H1 (cell line): ENCODE measurements around the gene NDUFAF8. TPM values are rescaled to one million over a fixed set of nuclear protein-coding genes. Genes with fewer than 3 reads are reported as not detected.

ENCODE experiments used
- CTCF ChIA-PET: fragments of 300-600 bp; sonication (Branson Sonifier 250); formaldehyde crosslinking; loops from one replicate; lab custom pipeline; 2021; ENCODE audit not compliant: partially characterized antibody; lab: Charles Lee
- POLR2A ChIA-PET: fragments of 300-600 bp; sonication (Branson Sonifier 250); formaldehyde crosslinking; loops from one replicate; lab custom pipeline; 2021; ENCODE audit warnings: inconsistent platforms; ENCODE audit not compliant: partially characterized antibody; lab: Charles Lee
- DNase-seq, 2 experiments: peaks; one replicate each; pipeline versions ENCODE4 v3.0.0 to v3.0.0-alpha.2; 2010 to 2022; ENCODE audit warnings: low spot score in 2 of 2, low read depth in 1 of 2, mixed read lengths in 1 of 2
- FAIRE-seq: peaks from 2 replicates; lab custom pipeline; 2011; peaks lifted over from hg19 to GRCh38; lab: Jason Lieb, UNC
- H2AFZ ChIP-seq: 2 replicates; pipeline ENCODE4 v1.8.1; 2012; ENCODE audit warnings: low read length, inconsistent platforms
- H2AK5ac ChIP-seq: 2 replicates; pipeline ENCODE4 v1.6.1; 2013; ENCODE audit warnings: low read depth, low read length
- H2BK120ac ChIP-seq: replicated peaks from 2 replicates; pipeline ENCODE3; 2013; ENCODE audit warnings: low read depth, low read length, inconsistent platforms
- H2BK12ac ChIP-seq: 2 replicates; pipeline ENCODE4 v1.6.1; 2013; ENCODE audit warnings: low read depth, low read length
- H2BK15ac ChIP-seq: 2 replicates; pipeline ENCODE4 v1.6.1; 2013; ENCODE audit warnings: low read length
- H2BK20ac ChIP-seq: 2 replicates; pipeline ENCODE4 v1.6.1; 2013; ENCODE audit warnings: low read length
- H2BK5ac ChIP-seq: 2 replicates; pipeline ENCODE4 v1.6.1; 2013; ENCODE audit warnings: low read depth, low read length
- H3K14ac ChIP-seq: 2 replicates; pipeline ENCODE4 v1.6.1; 2013; ENCODE audit warnings: inconsistent platforms; ENCODE audit not compliant: insufficient read length
- H3K18ac ChIP-seq: 2 replicates; pipeline ENCODE4 v1.6.1; 2013; ENCODE audit warnings: low read length; ENCODE audit errors: extremely low read depth
- H3K23ac ChIP-seq: 2 replicates; pipeline ENCODE4 v1.6.1; 2013; ENCODE audit warnings: inconsistent platforms; ENCODE audit not compliant: insufficient read length
- H3K23me2 ChIP-seq: 2 replicates; pipeline ENCODE4 v1.6.1; 2013; ENCODE audit warnings: low read depth, low read length
- H3K27ac ChIP-seq: 2 replicates; pipeline ENCODE4 v1.6.1; 2011; ENCODE audit warnings: low read depth, low read length, inconsistent platforms
- H3K27me3 ChIP-seq, 4 experiments: replicated peaks in 1 of 4; 1 replicate in 1 of 4; 2 replicates in 3 of 4; pipeline versions ENCODE4 v1.6.1 to v1.8.1; 2011 to 2013; ENCODE audit warnings: low read length in 3 of 4, mild to moderate bottlenecking in 3 of 4, inconsistent platforms in 2 of 4, mixed read lengths in 2 of 4, moderate library complexity in 1 of 4; ENCODE audit not compliant: control insufficient read depth in 3 of 4, insufficient read depth in 3 of 4; ENCODE audit errors: extremely low read depth in 1 of 4
- H3K36me3 ChIP-seq, 4 experiments: 2 replicates each; pipeline versions ENCODE4 v1.6.1 to v1.8.1; 2011 to 2013; ENCODE audit warnings: mild to moderate bottlenecking in 4 of 4, low read length in 3 of 4, moderate library complexity in 2 of 4, control low read depth in 1 of 4, inconsistent platforms in 1 of 4; ENCODE audit not compliant: insufficient read depth in 4 of 4, control insufficient read depth in 2 of 4
- H3K4ac ChIP-seq: replicated peaks from 2 replicates; pipeline ENCODE3; 2013; ENCODE audit warnings: low read length, low read depth, mixed read lengths, inconsistent platforms; ENCODE audit not compliant: insufficient read length
- H3K4me1 ChIP-seq, 4 experiments: replicated peaks in 1 of 4; 1 replicate in 1 of 4; 2 replicates in 3 of 4; pipeline versions ENCODE4 v1.6.1 to v1.8.1; 2011 to 2013; ENCODE audit warnings: low read length in 3 of 4, inconsistent platforms in 2 of 4, mixed read lengths in 1 of 4; ENCODE audit not compliant: insufficient read depth in 4 of 4, control insufficient read depth in 3 of 4
- H3K4me2 ChIP-seq, 2 experiments: 2 replicates each; pipeline versions ENCODE4 v1.6.1 to v1.8.1; 2011 to 2013; ENCODE audit warnings: low read depth in 2 of 2, low read length in 2 of 2, control low read depth in 1 of 2, inconsistent platforms in 1 of 2, mild to moderate bottlenecking in 1 of 2; ENCODE audit not compliant: insufficient read depth in 1 of 2
- H3K4me3 ChIP-seq, 4 experiments: fragments of 200-600, 300-600 bp in 1 of 4; sonication (generic), shearing (Covaris generic), sonication (Bioruptor Twin) in 1 of 4; 2 replicates each; pipeline versions ENCODE4 v1.5.1 to v1.8.1; 2011 to 2016; ENCODE audit warnings: low read length in 4 of 4, low read depth in 3 of 4, control low read depth in 2 of 4, inconsistent platforms in 2 of 4, mild to moderate bottlenecking in 2 of 4, mixed read lengths in 1 of 4, moderate library complexity in 1 of 4; ENCODE audit not compliant: insufficient read depth in 2 of 4; ENCODE audit errors: extremely low read depth in 1 of 4
- H3K56ac ChIP-seq: replicated peaks from 2 replicates; pipeline ENCODE3; 2013; ENCODE audit warnings: low read depth, mild to moderate bottlenecking, mixed read lengths, low read length, inconsistent platforms; ENCODE audit not compliant: insufficient read length
- H3K79me1 ChIP-seq: 2 replicates; pipeline ENCODE4 v1.6.1; 2013; ENCODE audit warnings: low read depth, low read length, control low read depth
- H3K79me2 ChIP-seq, 2 experiments: 2 replicates each; pipeline versions ENCODE4 v1.6.1 to v1.8.1; 2012 to 2013; ENCODE audit warnings: low read length in 2 of 2, mild to moderate bottlenecking in 2 of 2, inconsistent platforms in 1 of 2; ENCODE audit not compliant: insufficient read depth in 2 of 2, control insufficient read depth in 1 of 2
- H3K9ac ChIP-seq, 4 experiments: replicated peaks in 1 of 4; 1 replicate in 1 of 4; 2 replicates in 3 of 4; pipeline versions ENCODE4 v1.6.1 to v1.8.1; 2011 to 2013; ENCODE audit warnings: low read depth in 3 of 4, low read length in 3 of 4, control low read depth in 2 of 4, mild to moderate bottlenecking in 2 of 4, moderate library complexity in 2 of 4, inconsistent platforms in 1 of 4; ENCODE audit errors: extremely low read depth in 1 of 4
- H3K9me3 ChIP-seq, 2 experiments: 2 replicates each; pipeline versions ENCODE4 v1.6.1 to v1.8.1; 2012 to 2013; ENCODE audit warnings: mild to moderate bottlenecking in 2 of 2, moderate library complexity in 2 of 2, control low read depth in 1 of 2, inconsistent platforms in 1 of 2, low read depth in 1 of 2, low read length in 1 of 2, mixed read lengths in 1 of 2; ENCODE audit not compliant: insufficient read depth in 2 of 2
- H4K20me1 ChIP-seq, 2 experiments: replicated peaks in 1 of 2; 2 replicates each; pipeline versions ENCODE3 to v1.8.1; 2011 to 2013; ENCODE audit warnings: inconsistent platforms in 2 of 2, low read length in 2 of 2, mild to moderate bottlenecking in 1 of 2; ENCODE audit not compliant: insufficient read depth in 2 of 2, control insufficient read depth in 1 of 2
- H4K5ac ChIP-seq: 2 replicates; pipeline ENCODE4 v1.6.1; 2013; ENCODE audit warnings: low read length, low read depth, mixed read lengths, inconsistent platforms; ENCODE audit not compliant: insufficient read length
- H4K8ac ChIP-seq: 2 replicates; pipeline ENCODE4 v1.8.0; 2013; ENCODE audit warnings: mild to moderate bottlenecking, moderate library complexity, low read length, inconsistent platforms; ENCODE audit not compliant: insufficient read depth; ENCODE audit errors: extremely low read depth
- H4K91ac ChIP-seq: replicated peaks from 2 replicates; pipeline ENCODE3; 2013; ENCODE audit warnings: low read length, mixed read lengths, inconsistent platforms; ENCODE audit not compliant: insufficient read length
- BCL11A ChIP-seq, 2 experiments: IDR thresholded peaks; one replicate each; pipeline ENCODE4 v1.6.1; 2011; ENCODE audit warnings: low read depth in 2 of 2, low read length in 2 of 2, mild to moderate bottlenecking in 2 of 2
- GTF2F1 ChIP-seq: IDR thresholded peaks from 2 replicates; pipeline ENCODE4 v1.6.1; 2012; ENCODE audit warnings: low read depth, low read length, improper control_type of control experiment, borderline replicate concordance
- JUND ChIP-seq: IDR thresholded peaks from 2 replicates; pipeline ENCODE4 v1.6.1; 2011; ENCODE audit warnings: mild to moderate bottlenecking, improper control_type of control experiment, low read length
- RBBP5 ChIP-seq: IDR thresholded peaks from 2 replicates; pipeline ENCODE4 v1.7.1; 2012; ENCODE audit warnings: low read depth, mild to moderate bottlenecking, inconsistent platforms, low read length, moderate library complexity, borderline replicate concordance
- RNF2 ChIP-seq: fragments of 200-900, 300-1000 bp; sonication (generic); IDR thresholded peaks from 2 replicates; pipeline ENCODE4 v1.7.1; 2016; ENCODE audit warnings: borderline replicate concordance, low read depth, mild to moderate bottlenecking, antibody characterized with exemption, low read length; ENCODE audit not compliant: poor library complexity, severe bottlenecking; ENCODE audit errors: missing control alignments
- SIN3A ChIP-seq, 2 experiments: IDR thresholded peaks in 1 of 2; conservative IDR thresholded peaks in 1 of 2; 2 replicates each; pipeline ENCODE4 v1.6.1; 2011 to 2012; ENCODE audit warnings: low read length in 2 of 2, improper control_type of control experiment in 1 of 2, low read depth in 1 of 2, mild to moderate bottlenecking in 1 of 2
- SIRT6 ChIP-seq: IDR thresholded peaks from one replicate; pipeline ENCODE4 v1.7.1; 2012; ENCODE audit warnings: low read length, inconsistent platforms
- SRF ChIP-seq: IDR thresholded peaks from 2 replicates; pipeline ENCODE4 v1.6.1; 2011; ENCODE audit warnings: mild to moderate bottlenecking, low read depth, low read length, moderate library complexity
- SUZ12 ChIP-seq: fragments of 200-600 bp; sonication (generic); IDR thresholded peaks from 2 replicates; pipeline ENCODE4 v1.6.1; 2012; ENCODE audit warnings: mild to moderate bottlenecking, inconsistent platforms, low read length, moderate library complexity, mixed read lengths
- WGBS, 2 experiments: shearing (Covaris generic) in 1 of 2; methylation state at CpG; one replicate each; pipeline versions ENCODE4 v1.1.6 to v1.1.7; 2013 to 2015; ENCODE audit warnings: low lambda C conversion rate in 2 of 2, mixed read lengths in 2 of 2, inconsistent platforms in 1 of 2, low coverage in 1 of 2, missing lambda C conversion rate in 1 of 2; ENCODE audit not compliant: insufficient replicate concordance in 2 of 2, insufficient coverage in 1 of 2, insufficient read length in 1 of 2; ENCODE audit errors: extremely low coverage in 1 of 2, missing lambda C conversion rate in 1 of 2; 5-methylcytosine and 5-hydroxymethylcytosine counted together
- polyA plus RNA-seq, 7 experiments: library from polyadenylated mRNA; depleted of rRNA in 3 of 7; stranded (reverse) in 5 of 7; unstranded in 2 of 7; fragments of >200 nt in 5 of 7; fragments of 200-250 nt in 2 of 7; gene quantifications; 1 replicate in 5 of 7; 2 replicates in 1 of 7; 4 replicates in 1 of 7; pipeline versions ENCODE4 v1.2.1 to v1.2.3, GENCODE V29; 2011 to 2013; ENCODE audit warnings: missing spikeins in 2 of 7, mixed read lengths in 2 of 7
- total RNA-seq: library from RNA; stranded (reverse); fragmentation: NEBNext Ultra II Directional; extraction: Animal tissue kit (Norgen Biotek cat#: 25700); gene quantifications from 2 replicates; pipeline ENCODE4 v1.2.1, GENCODE V29; 2021
- TF ChIP-seq, protein P1 (sequence below), 3 experiments: IDR thresholded peaks; 1 replicate in 2 of 3; 2 replicates in 1 of 3; pipeline versions ENCODE4 v1.5.1 to v1.6.1; 2011; ENCODE audit warnings: low read length in 3 of 3, mild to moderate bottlenecking in 3 of 3, inconsistent platforms in 2 of 3, low read depth in 1 of 3, moderate library complexity in 1 of 3; ENCODE audit not compliant: insufficient read depth in 1 of 3; ENCODE audit errors: control extremely low read depth in 1 of 3

The NDUFAF8 gene
- total and polyA plus RNA-seq, 2 of the 8 experiments (the other 6 are each of a cell fraction or from before 2014, with no cell fraction given), result 48.9 to 91.1 TPM

DNA sequence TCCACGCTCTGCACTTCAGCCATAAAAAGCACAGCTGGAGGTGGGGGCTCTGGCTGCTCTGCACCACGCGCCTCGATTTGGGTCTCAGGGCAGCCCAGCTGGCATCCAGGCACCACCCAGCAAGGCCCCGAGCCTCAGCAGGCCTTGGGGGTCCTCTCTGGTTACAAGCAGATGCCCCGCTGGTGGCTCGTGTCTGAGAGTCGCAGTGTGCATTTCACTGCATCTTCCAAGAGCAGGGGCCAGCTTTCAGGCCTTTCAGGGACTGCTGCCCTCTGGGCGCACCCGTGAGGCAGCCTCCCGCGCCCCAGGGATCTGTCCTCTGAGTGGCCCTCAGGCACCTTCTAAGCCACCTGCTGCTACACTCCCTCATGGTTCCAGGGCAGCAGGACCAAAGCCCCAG lies 25.5 kb downstream of the NDUFAF8 start:
- H4K5ac ChIP-seq, result no peak overlapping the region
- no peak overlapping the region for H3K4me2 ChIP-seq
- no peak overlapping the region for H4K8ac ChIP-seq
- no peaks in the 10 kb centered on the region for H3K4me1 ChIP-seq
- H2BK12ac ChIP-seq, result no peak overlapping the region
- WGBS, 2 experiments, result 97% methylated on average over 12 of the region's 12 CpGs; no CpG with 5 or more reads in 1 of the 2 experiments
- no peaks in the 10 kb centered on the region for H3K9me3 ChIP-seq
- H3K36me3 ChIP-seq, result peaks cover 0 to 3% (median under 1%) of the 10 kb centered on the region in 4 experiments; a peak in 3 of 8 replicates
- H3K27ac ChIP-seq, result no peak overlapping the region
- H3K27me3 ChIP-seq, result no peaks in the 10 kb centered on the region
- H3K9ac ChIP-seq, result no peak overlapping the region
- no peak overlapping the region for H2BK20ac ChIP-seq
- no peak overlapping the region for H3K4ac ChIP-seq
- no peak overlapping the region for H3K56ac ChIP-seq
- POLR2A ChIA-PET, result no interaction called here
- H3K18ac ChIP-seq, result no peak overlapping the region
- H2BK120ac ChIP-seq, result no peak overlapping the region
- FAIRE-seq (no peak), DNase-seq (no peak)
- H2AFZ ChIP-seq, result no peak overlapping the region
- H3K23ac ChIP-seq, result no peak overlapping the region
- CTCF ChIA-PET, result interaction anchor here (1.2 to 1.3 kb wide), 3 partner anchors 10 to 122 kb away, joined by 4 read pairs; no protein-coding TSS in a partner anchor
- H3K4me3 ChIP-seq, result no peak overlapping the region
- H2BK5ac ChIP-seq, result no peak overlapping the region
- peaks cover 2 to 6% of the 10 kb centered on the region in 2 experiments for H4K20me1 ChIP-seq
- no peak overlapping the region for H3K14ac ChIP-seq
- H3K79me1 ChIP-seq, result peaks cover 5% of the 10 kb centered on the region; the same call in 1 of the 2 replicates
- H2AK5ac ChIP-seq, result no peak overlapping the region
- H4K91ac ChIP-seq, result no peak overlapping the region
- no peaks in the 10 kb centered on the region for H3K79me2 ChIP-seq
- no peak overlapping the region for H2BK15ac ChIP-seq
- H3K23me2 ChIP-seq, result no peaks in the 10 kb centered on the region
- TF ChIP-seq SRF (no peak), BCL11A (IDR thresholded peaks at IDR 0.05; ENCODE audit: low read depth in 2 of 2, low read length in 2 of 2) (no peak), GTF2F1 (no peak), JUND (no peak), SIRT6 (no peak), RBBP5 (no peak), SUZ12 (no peak), RNF2 (no peak), SIN3A (conservative IDR thresholded peaks at IDR 0.05 in 1 of 2, IDR thresholded peaks at IDR 0.05 in 1 of 2; ENCODE audit: low read depth in 1 of 2, low read length in 2 of 2) (no peak)
- TF ChIP-seq, protein P1, sequence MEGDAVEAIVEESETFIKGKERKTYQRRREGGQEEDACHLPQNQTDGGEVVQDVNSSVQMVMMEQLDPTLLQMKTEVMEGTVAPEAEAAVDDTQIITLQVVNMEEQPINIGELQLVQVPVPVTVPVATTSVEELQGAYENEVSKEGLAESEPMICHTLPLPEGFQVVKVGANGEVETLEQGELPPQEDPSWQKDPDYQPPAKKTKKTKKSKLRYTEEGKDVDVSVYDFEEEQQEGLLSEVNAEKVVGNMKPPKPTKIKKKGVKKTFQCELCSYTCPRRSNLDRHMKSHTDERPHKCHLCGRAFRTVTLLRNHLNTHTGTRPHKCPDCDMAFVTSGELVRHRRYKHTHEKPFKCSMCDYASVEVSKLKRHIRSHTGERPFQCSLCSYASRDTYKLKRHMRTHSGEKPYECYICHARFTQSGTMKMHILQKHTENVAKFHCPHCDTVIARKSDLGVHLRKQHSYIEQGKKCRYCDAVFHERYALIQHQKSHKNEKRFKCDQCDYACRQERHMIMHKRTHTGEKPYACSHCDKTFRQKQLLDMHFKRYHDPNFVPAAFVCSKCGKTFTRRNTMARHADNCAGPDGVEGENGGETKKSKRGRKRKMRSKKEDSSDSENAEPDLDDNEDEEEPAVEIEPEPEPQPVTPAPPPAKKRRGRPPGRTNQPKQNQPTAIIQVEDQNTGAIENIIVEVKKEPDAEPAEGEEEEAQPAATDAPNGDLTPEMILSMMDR (IDR thresholded peaks at IDR 0.05; ENCODE audit: control extremely low read depth in 1 of 3, insufficient read depth in 1 of 3, low read depth in 1 of 3, low read length in 3 of 3), result no peak
